ENCODE measurements around the gene OSBP2. TPM values are rescaled to one million over a fixed set of nuclear protein-coding genes. Genes with fewer than 3 reads are reported as not detected.
A peak's percentile ranks its signal among the peaks of the same experiment; 100 is the strongest.

The OSBP2 gene
- total RNA-seq, 3 donors from 2014 or later: 0.96 to 4.6 (median 4.4) TPM

- Histone ChIP-seq H3K36me3 (no peaks in the 10 kb centered on the region), H3K27ac (no peak overlapping the region), H3K4me1 (no peaks in the 10 kb centered on the region), H3K27me3 (no peaks in the 10 kb centered on the region), H3K4me3 (no peak overlapping the region), H3K9me3 (no peaks in the 10 kb centered on the region)
- intact Hi-C loops (cut with DNase I; ENCODE audit: low total_unique reads): no loop called here
- DNase-seq (ENCODE audit: low spot score in 2 of 2): no peak
- no peak for TF ChIP-seq CTCF (IDR thresholded peaks at IDR 0.05)
- no peak for TF ChIP-seq POLR2AphosphoS5 (IDR thresholded peaks at IDR 0.05)
- TF ChIP-seq POLR2A (IDR thresholded peaks at IDR 0.05): no peak
Observed at GRCh38 chr22:30744224-30744623, 49.5 kb downstream of the OSBP2 start.

GRCh38 chr22:30747493-30747892 lies 52.8 kb downstream of the OSBP2 start:
- H3K27me3 ChIP-seq: no peaks in the 10 kb centered on the region
- H3K36me3 ChIP-seq: no peaks in the 10 kb centered on the region
- H3K4me1 ChIP-seq: no peaks in the 10 kb centered on the region
- TF ChIP-seq CTCF (IDR thresholded peaks at IDR 0.05): no peak
- no peaks in the 10 kb centered on the region for H3K9me3 ChIP-seq
- no peak overlapping the region for H3K27ac ChIP-seq
- H3K4me3 ChIP-seq: no peak overlapping the region
- DNase-seq (ENCODE audit: low spot score in 2 of 2): no peak
- intact Hi-C loops (cut with DNase I; ENCODE audit: low total_unique reads): no loop called here

GRCh38 chr22:30749272-30749671 lies 54.6 kb downstream of the OSBP2 start:
- DNase-seq (ENCODE audit: low spot score in 2 of 2): no peak
- Histone ChIP-seq H3K27me3 (peaks cover 0 to 1% of the 10 kb centered on the region in 2 donors), H3K9me3 (no peaks in the 10 kb centered on the region), H3K4me3 (no peak overlapping the region), H3K27ac (no peak overlapping the region), H3K36me3 (no peaks in the 10 kb centered on the region), H3K4me1 (no peaks in the 10 kb centered on the region)
- intact Hi-C loops (cut with DNase I; ENCODE audit: low total_unique reads): no loop called here
- TF ChIP-seq POLR2A (IDR thresholded peaks at IDR 0.05) (no peak), POLR2AphosphoS5 (IDR thresholded peaks at IDR 0.05) (no peak), CTCF (IDR thresholded peaks at IDR 0.05) (no peak)

- H3K4me3 ChIP-seq: no peak overlapping the region
- peaks cover 0 to 2% of the 10 kb centered on the region in 2 donors for H3K27me3 ChIP-seq
- H3K9me3 ChIP-seq: no peaks in the 10 kb centered on the region
- no peaks in the 10 kb centered on the region for H3K36me3 ChIP-seq
- no peak overlapping the region for H3K27ac ChIP-seq
- intact Hi-C loops (cut with DNase I; ENCODE audit: low total_unique reads): no loop called here
- TF ChIP-seq POLR2A (IDR thresholded peaks at IDR 0.05) (no peak), CTCF (IDR thresholded peaks at IDR 0.05) (no peak), POLR2AphosphoS5 (IDR thresholded peaks at IDR 0.05) (no peak)
- no peaks in the 10 kb centered on the region for H3K4me1 ChIP-seq
- no peak for DNase-seq (ENCODE audit: low spot score in 2 of 2)
Observed at GRCh38 chr22:30749849-30750248, 55.2 kb downstream of the OSBP2 start.

- DNase-seq (ENCODE audit: low spot score in 2 of 2): no peak
- no peak overlapping the region for H3K4me3 ChIP-seq
- no peak for TF ChIP-seq POLR2A (IDR thresholded peaks at IDR 0.05)
- no peak for TF ChIP-seq POLR2AphosphoS5 (IDR thresholded peaks at IDR 0.05)
- H3K4me1 ChIP-seq: no peaks in the 10 kb centered on the region
- no peaks in the 10 kb centered on the region for H3K36me3 ChIP-seq
- H3K27me3 ChIP-seq: peaks cover 0 to 2% of the 10 kb centered on the region in 2 donors
- no peak overlapping the region for H3K27ac ChIP-seq
- intact Hi-C loops (cut with DNase I; ENCODE audit: low total_unique reads): no loop called here
- no peaks in the 10 kb centered on the region for H3K9me3 ChIP-seq
Observed at GRCh38 chr22:30751529-30751928, 56.9 kb downstream of the OSBP2 start.

- Histone ChIP-seq H3K4me3 (no peak overlapping the region), H3K27me3 (peaks cover 0 to 2% of the 10 kb centered on the region in 2 donors), H3K27ac (peak overlapping the region in 1 of 2 donors; percentile 63), H3K36me3 (no peaks in the 10 kb centered on the region), H3K4me1 (no peaks in the 10 kb centered on the region), H3K9me3 (no peaks in the 10 kb centered on the region)
- intact Hi-C loops (cut with DNase I; ENCODE audit: low total_unique reads): no loop called here
- DNase-seq (ENCODE audit: low spot score in 2 of 2): no peak
- no peak for TF ChIP-seq CTCF (IDR thresholded peaks at IDR 0.05)
- no peak for TF ChIP-seq POLR2AphosphoS5 (IDR thresholded peaks at IDR 0.05)
- no peak for TF ChIP-seq POLR2A (IDR thresholded peaks at IDR 0.05)
Observed at GRCh38 chr22:30752771-30753170, 58.1 kb downstream of the OSBP2 start.

Data from breast epithelium (tissue), 4 donors.